Stimulated activated CD8-positive, alpha-beta memory T cell treated with anti-CD3 and anti-CD28 coated beads, Interleukin-12 subunit alpha, Interleukin-12 subunit beta, amount 100 ng/mL, for 24 hours (primary cell): ENCODE data around the gene TNFRSF13B.
"Not testable (repeated sequence)": the region's sequence is repeated elsewhere in the genome, so short reads cannot be mapped to it uniquely, and the experiment has no call there.

Source experiments
- DNase-seq: peaks from one replicate; pipeline ENCODE4 v3.0.0-alpha.2; 2020; ENCODE audit errors: extremely low read depth

TNFRSF13B gene

GRCh38 chr17:16925461-16926060 is 46.4 kb downstream of the TNFRSF13B start:
- no peak for DNase-seq

GRCh38 chr17:16924696-16925440 is 47.0 kb downstream of the TNFRSF13B start:
- DNase-seq = no peak

GRCh38 chr17:16923904-16924695 is 47.8 kb downstream of the TNFRSF13B start:
- no peak for DNase-seq

GRCh38 chr17:16923097-16923903 is 48.6 kb downstream of the TNFRSF13B start:
- DNase-seq = no peak

GRCh38 chr17:16922386-16923096 is 49.4 kb downstream of the TNFRSF13B start:
- DNase-seq = no peak

GRCh38 chr17:16921451-16921850 is 50.5 kb downstream of the TNFRSF13B start:
- not testable (repeated sequence) for DNase-seq

GRCh38 chr17:16920628-16921020 is 51.3 kb downstream of the TNFRSF13B start:
- no peak for DNase-seq

- no peak for DNase-seq
These were observed 52.0 kb downstream of the TNFRSF13B start for GRCh38 chr17:16919663-16920627.

GRCh38 chr17:16918443-16918842 is 53.5 kb downstream of the TNFRSF13B start:
- DNase-seq = no peak

GRCh38 chr17:16917671-16918394 is 54.1 kb downstream of the TNFRSF13B start:
- no peak for DNase-seq

GRCh38 chr17:16916557-16916920 is 55.4 kb downstream of the TNFRSF13B start:
- DNase-seq = no peak

GRCh38 chr17:16915752-16916556 is 56.0 kb downstream of the TNFRSF13B start:
- no peak for DNase-seq

GRCh38 chr17:16913463-16913862 is 58.5 kb downstream of the TNFRSF13B start:
- DNase-seq = no peak

GRCh38 chr17:16912021-16912962 is 59.6 kb downstream of the TNFRSF13B start:
- no peak for DNase-seq

GRCh38 chr17:16911141-16911937 is 60.6 kb downstream of the TNFRSF13B start:
- DNase-seq = no peak

- no peak for DNase-seq
These were observed 61.6 kb downstream of the TNFRSF13B start for GRCh38 chr17:16910341-16910740.
